ENCODE results near the gene GREB1L.

- no peak for TF ChIP-seq YY1 (IDR thresholded peaks at IDR 0.05; ENCODE audit: insufficient read depth, insufficient read length)
- TF ChIP-seq SUZ12 (IDR thresholded peaks at IDR 0.05; ENCODE audit: extremely low read depth, insufficient read depth, insufficient read length): no peak
These were observed 27.3 kb downstream of the GREB1L start for GRCh38 chr18:21269349-21269748.
